ENCODE measurements around the gene LECT2. TPM values are rescaled to one million over a fixed set of nuclear protein-coding genes. Genes with fewer than 3 reads are reported as not detected.

Gene LECT2
- total RNA-seq, 1 donor from 2014 or later = not detected

- H3K27me3 ChIP-seq (ENCODE audit: control insufficient read depth, insufficient read depth, low read length) = peaks cover 6% of the 10 kb centered on the region
- no peak for FAIRE-seq
- no peak overlapping the region for H3K4me3 ChIP-seq (ENCODE audit: low read depth, low read length)
These were observed 17.4 kb downstream of the LECT2 start for GRCh38 chr5:135937245-135937911.

GRCh38 chr5:135934939-135935338, 19.8 kb downstream of the LECT2 start:
- peak; percentile 16 for DNase-seq (ENCODE audit: low read depth)
- no peak for FAIRE-seq
- Histone ChIP-seq H3K36me3 (ENCODE audit: control insufficient read depth, insufficient read depth, low read length) (no peaks in the 10 kb centered on the region), H3K27me3 (ENCODE audit: control insufficient read depth, insufficient read depth, low read length) (peaks cover 14% of the 10 kb centered on the region), H3K4me3 (ENCODE audit: low read depth, low read length) (no peak overlapping the region)
- TF ChIP-seq CTCF (IDR thresholded peaks at IDR 0.05; ENCODE audit: insufficient read depth, low read length, severe bottlenecking) = no peak

More at GRCh38 chr5:135937245-135937911, 17.4 kb downstream of the LECT2 start:
- H3K36me3 ChIP-seq (ENCODE audit: control insufficient read depth, insufficient read depth, low read length) = no peaks in the 10 kb centered on the region
- no peak for TF ChIP-seq CTCF (IDR thresholded peaks at IDR 0.05; ENCODE audit: insufficient read depth, low read length, severe bottlenecking)
- DNase-seq (ENCODE audit: low read depth) = no peak

- H3K27me3 ChIP-seq (ENCODE audit: control insufficient read depth, insufficient read depth, low read length) = peaks cover 20% of the 10 kb centered on the region
- FAIRE-seq (no peak), DNase-seq (ENCODE audit: low read depth) (no peak)
- TF ChIP-seq CTCF (IDR thresholded peaks at IDR 0.05; ENCODE audit: insufficient read depth, low read length, severe bottlenecking) = no peak
- no peaks in the 10 kb centered on the region for H3K36me3 ChIP-seq (ENCODE audit: control insufficient read depth, insufficient read depth, low read length)
- no peak overlapping the region for H3K4me3 ChIP-seq (ENCODE audit: low read depth, low read length)
These were observed 23.9 kb downstream of the LECT2 start for GRCh38 chr5:135930949-135931295.

GRCh38 chr5:135930029-135930948, 24.5 kb downstream of the LECT2 start:
- Histone ChIP-seq H3K36me3 (ENCODE audit: control insufficient read depth, insufficient read depth, low read length) (no peaks in the 10 kb centered on the region), H3K27me3 (ENCODE audit: control insufficient read depth, insufficient read depth, low read length) (peaks cover 18% of the 10 kb centered on the region), H3K4me3 (ENCODE audit: low read depth, low read length) (no peak overlapping the region)
- no peak for DNase-seq (ENCODE audit: low read depth)
- no peak for FAIRE-seq
- TF ChIP-seq CTCF (IDR thresholded peaks at IDR 0.05; ENCODE audit: insufficient read depth, low read length, severe bottlenecking) = peak; percentile 4

GRCh38 chr5:135921388-135921787, 33.4 kb downstream of the LECT2 start:
- FAIRE-seq = no peak
- TF ChIP-seq CTCF (IDR thresholded peaks at IDR 0.05; ENCODE audit: insufficient read depth, low read length, severe bottlenecking) = no peak
- H3K27me3 ChIP-seq (ENCODE audit: control insufficient read depth, insufficient read depth, low read length) = peaks cover 17% of the 10 kb centered on the region

More at GRCh38 chr5:135921388-135921787, 33.4 kb downstream of the LECT2 start:
- no peak overlapping the region for H3K4me3 ChIP-seq (ENCODE audit: low read depth, low read length)
- H3K36me3 ChIP-seq (ENCODE audit: control insufficient read depth, insufficient read depth, low read length) = no peaks in the 10 kb centered on the region
- peak; percentile 65 for DNase-seq (ENCODE audit: low read depth)

Data from bronchial epithelial cell (primary cell).